ENCODE data around the gene FCRLA. TPM values are rescaled to one million over a fixed set of nuclear protein-coding genes. Genes with fewer than 3 reads are reported as not detected.
A peak's percentile ranks its signal among the peaks of the same experiment; 100 is the strongest.

The FCRLA gene
- total RNA-seq, 1 experiment from 2014 or later, result 0.30 TPM

DNA sequence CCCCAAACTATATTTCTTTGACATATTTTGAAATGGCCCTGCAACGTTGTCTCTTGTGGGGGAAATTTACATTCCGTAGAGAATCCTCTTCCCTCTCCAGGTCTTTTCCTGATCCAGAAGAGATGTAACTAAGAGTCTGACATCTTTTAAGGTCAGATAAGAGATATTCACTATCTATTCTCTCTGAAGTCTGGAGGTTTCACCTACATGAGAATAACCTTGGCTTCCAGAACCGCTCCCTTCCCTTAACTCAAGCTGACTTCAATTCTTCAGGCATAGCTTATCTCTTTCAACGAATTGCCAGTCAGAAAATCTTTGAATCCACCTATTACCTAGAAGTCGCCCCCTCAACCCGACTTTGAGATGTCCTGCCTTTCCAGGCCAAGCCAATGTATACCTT, 24.2 kb downstream of the FCRLA start:
- Mint-ChIP-seq H3K4me1 (ENCODE audit: insufficient read depth, unreplicated experiment) (peaks cover 43% of the 10 kb centered on the region), H3K9me3 (ENCODE audit: unreplicated experiment) (no peaks in the 10 kb centered on the region), H3K27me3 (ENCODE audit: insufficient read depth, unreplicated experiment) (no peaks in the 10 kb centered on the region), H3K4me3 (ENCODE audit: unreplicated experiment) (no peak overlapping the region), H3K36me3 (ENCODE audit: insufficient read depth, unreplicated experiment) (no peaks in the 10 kb centered on the region), H3K27ac (ENCODE audit: low read depth, unreplicated experiment) (no peak overlapping the region)
- ChIA-PET POLR2A (interaction anchor here (0.8 kb wide), 1 partner anchor 27 kb away, joined by 4 read pairs; no protein-coding TSS in a partner anchor), CTCF (interaction anchor here (1.2 to 8.6 kb wide), 2 partner anchors 8 to 83 kb away, joined by 3 to 121 read pairs; no protein-coding TSS in a partner anchor)
- no TSS peak for BruUV-seq (replicated peaks)
- TF ChIP-seq CTCF (IDR thresholded peaks at IDR 0.05; ENCODE audit: unreplicated experiment), result no peak
- intact Hi-C loops (cut with micrococcal nuclease), result loop anchor here (10.0 kb wide), 1 partner anchor 506 kb away; the partner anchor contains the start of genes APOA2 and TOMM40L
- no peak for DNase-seq (ENCODE audit: unreplicated experiment)

GRCh38 chr1:161731981-161732718, 25.1 kb downstream of the FCRLA start:
- CTCF ChIA-PET, result interaction anchor here (0.6 to 8.6 kb wide), 7 partner anchors 7 to 1428 kb away, joined by 3 to 121 read pairs (median 4); partner anchors contain the start of genes DUSP12 and FCRLA
- no peak overlapping the region for H3K27ac Mint-ChIP-seq (ENCODE audit: low read depth, unreplicated experiment)
- H3K4me3 Mint-ChIP-seq (ENCODE audit: unreplicated experiment), result no peak overlapping the region
- intact Hi-C loops (cut with micrococcal nuclease), result loop anchor here (10.0 kb wide), 1 partner anchor 507 kb away; the partner anchor contains the start of genes APOA2 and TOMM40L
- POLR2A ChIA-PET, result interaction anchor here (0.6 to 7.8 kb wide), 7 partner anchors 17 to 486 kb away, joined by 3 to 59 read pairs (median 4); partner anchors contain the start of genes DUSP12 and FCRLA
- H3K36me3 Mint-ChIP-seq (ENCODE audit: insufficient read depth, unreplicated experiment), result no peaks in the 10 kb centered on the region
- peaks cover 51% of the 10 kb centered on the region for H3K4me1 Mint-ChIP-seq (ENCODE audit: insufficient read depth, unreplicated experiment)
- no peaks in the 10 kb centered on the region for H3K9me3 Mint-ChIP-seq (ENCODE audit: unreplicated experiment)
- no peak for DNase-seq (ENCODE audit: unreplicated experiment)
- BruUV-seq (replicated peaks), result no TSS peak
- no peak for TF ChIP-seq CTCF (IDR thresholded peaks at IDR 0.05; ENCODE audit: unreplicated experiment)
- H3K27me3 Mint-ChIP-seq (ENCODE audit: insufficient read depth, unreplicated experiment), result no peaks in the 10 kb centered on the region

GRCh38 chr1:161733526-161733925, 26.5 kb downstream of the FCRLA start:
- ChIA-PET CTCF (interaction anchor here (0.6 to 8.6 kb wide), 9 partner anchors 6 to 648 kb away, joined by 3 to 121 read pairs (median 3); partner anchors contain the start of genes C1orf226 and DUSP12), POLR2A (interaction anchor here (0.6 to 7.8 kb wide), 7 partner anchors 9 to 193 kb away, joined by 3 to 59 read pairs (median 5); partner anchors contain the start of genes DUSP12 and FCRLA)
- Mint-ChIP-seq H3K4me3 (ENCODE audit: unreplicated experiment) (no peak overlapping the region), H3K27ac (ENCODE audit: low read depth, unreplicated experiment) (peak overlapping the region; percentile 66), H3K27me3 (ENCODE audit: insufficient read depth, unreplicated experiment) (no peaks in the 10 kb centered on the region), H3K9me3 (ENCODE audit: unreplicated experiment) (no peaks in the 10 kb centered on the region), H3K4me1 (ENCODE audit: insufficient read depth, unreplicated experiment) (peaks cover 44% of the 10 kb centered on the region), H3K36me3 (ENCODE audit: insufficient read depth, unreplicated experiment) (no peaks in the 10 kb centered on the region)
- BruUV-seq (replicated peaks), result no TSS peak
- no peak for TF ChIP-seq CTCF (IDR thresholded peaks at IDR 0.05; ENCODE audit: unreplicated experiment)
- peak; percentile 90 for DNase-seq (ENCODE audit: unreplicated experiment)
- intact Hi-C loops (cut with micrococcal nuclease), result loop anchor here (10.0 kb wide), 1 partner anchor 509 kb away; the partner anchor contains the start of genes APOA2 and TOMM40L

- peaks cover 29% of the 10 kb centered on the region for H3K4me1 Mint-ChIP-seq (ENCODE audit: insufficient read depth, unreplicated experiment)
- intact Hi-C loops (cut with micrococcal nuclease), result loop anchor here (10.0 kb wide), 1 partner anchor 511 kb away; the partner anchor contains the start of genes APOA2 and TOMM40L
- no peak for DNase-seq (ENCODE audit: unreplicated experiment)
- POLR2A ChIA-PET, result interaction anchor here (0.7 to 10.3 kb wide), 4 partner anchors 8 to 431 kb away, joined by 3 to 119 read pairs (median 31); partner anchors contain the start of gene DUSP12
- no peaks in the 10 kb centered on the region for H3K27me3 Mint-ChIP-seq (ENCODE audit: insufficient read depth, unreplicated experiment)
- no peaks in the 10 kb centered on the region for H3K9me3 Mint-ChIP-seq (ENCODE audit: unreplicated experiment)
- no peaks in the 10 kb centered on the region for H3K36me3 Mint-ChIP-seq (ENCODE audit: insufficient read depth, unreplicated experiment)
- peak overlapping the region; percentile 56 for H3K4me3 Mint-ChIP-seq (ENCODE audit: unreplicated experiment)
- peak overlapping the region; percentile 87 for H3K27ac Mint-ChIP-seq (ENCODE audit: low read depth, unreplicated experiment)
- TSS peak; percentile 22 for BruUV-seq (replicated peaks)
- CTCF ChIA-PET, result interaction anchor here (0.9 to 10.2 kb wide), 8 partner anchors 7 to 544 kb away, joined by 4 to 121 read pairs (median 6); partner anchors contain the start of genes DUSP12, FCRLA and SDHC
- TF ChIP-seq CTCF (IDR thresholded peaks at IDR 0.05; ENCODE audit: unreplicated experiment), result no peak
Observed at GRCh38 chr1:161735837-161736236, 28.8 kb downstream of the FCRLA start.

Data from MCF 10A (cell line).